GM18499 (cell line): ENCODE data around the gene FANCI.
A peak's percentile ranks its signal among the peaks of the same experiment; 100 is the strongest.

Source experiments
- ATAC-seq: cut with Tn5 transposase; IDR thresholded peaks from one replicate; pipeline ENCODE4 v1.9.1; 2021; ENCODE audit warnings: moderate number of reproducible peaks; ENCODE audit not compliant: insufficient read depth, unreplicated experiment

FANCI gene

DNA sequence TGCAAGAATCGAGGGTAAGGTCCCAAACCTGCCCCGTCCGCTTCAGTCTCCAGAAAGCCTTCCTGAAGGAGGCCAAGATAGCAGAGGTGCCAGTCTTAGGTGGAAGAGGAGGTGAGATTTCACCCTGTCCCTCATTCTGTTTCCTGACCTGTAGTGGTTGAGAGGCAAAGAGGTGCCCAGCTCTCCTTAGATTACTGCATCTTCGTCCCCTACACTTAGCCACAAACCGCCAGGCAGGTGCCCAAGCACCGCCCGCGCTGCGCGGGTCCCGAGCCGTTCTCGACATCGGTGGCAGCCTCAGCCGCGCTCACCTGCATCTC lies 114.6 kb downstream of the FANCI start:
- ATAC-seq, result no peak

DNA sequence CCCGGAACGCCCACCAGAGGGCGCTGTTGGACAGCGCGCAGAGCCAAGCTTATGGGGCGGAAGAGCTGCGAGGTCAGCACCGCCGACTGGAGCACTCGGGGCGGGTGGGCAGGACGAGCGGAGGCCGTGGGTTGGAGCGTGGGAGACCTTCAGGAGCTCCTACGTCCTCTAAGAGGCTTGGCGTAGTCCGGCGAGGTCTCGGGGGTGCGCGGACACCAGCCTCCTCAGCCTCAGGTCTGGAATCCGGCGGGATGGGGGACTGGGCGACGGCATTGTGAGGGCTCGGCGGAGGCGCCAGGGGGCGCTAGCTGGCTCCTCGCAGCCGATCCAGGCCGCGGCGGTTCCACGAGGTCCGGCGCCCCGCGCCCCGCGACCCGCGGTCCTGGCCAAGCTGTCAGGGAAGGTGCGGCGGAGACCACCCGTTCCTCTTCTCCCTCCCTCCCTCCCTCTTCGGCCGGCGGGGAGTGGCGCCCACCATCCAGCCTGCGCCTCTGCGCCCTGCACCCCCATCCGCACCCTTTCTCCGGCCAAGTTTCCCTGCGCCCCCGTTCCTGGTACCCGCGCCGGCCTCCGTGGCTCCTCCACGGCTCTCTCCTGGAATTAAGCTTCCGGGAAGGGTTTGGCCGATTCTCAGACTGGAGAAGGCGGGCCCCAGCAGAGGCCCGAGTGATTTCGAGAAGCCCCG lies 115.1 kb downstream of the FANCI start:
- peak; percentile 81 for ATAC-seq

DNA sequence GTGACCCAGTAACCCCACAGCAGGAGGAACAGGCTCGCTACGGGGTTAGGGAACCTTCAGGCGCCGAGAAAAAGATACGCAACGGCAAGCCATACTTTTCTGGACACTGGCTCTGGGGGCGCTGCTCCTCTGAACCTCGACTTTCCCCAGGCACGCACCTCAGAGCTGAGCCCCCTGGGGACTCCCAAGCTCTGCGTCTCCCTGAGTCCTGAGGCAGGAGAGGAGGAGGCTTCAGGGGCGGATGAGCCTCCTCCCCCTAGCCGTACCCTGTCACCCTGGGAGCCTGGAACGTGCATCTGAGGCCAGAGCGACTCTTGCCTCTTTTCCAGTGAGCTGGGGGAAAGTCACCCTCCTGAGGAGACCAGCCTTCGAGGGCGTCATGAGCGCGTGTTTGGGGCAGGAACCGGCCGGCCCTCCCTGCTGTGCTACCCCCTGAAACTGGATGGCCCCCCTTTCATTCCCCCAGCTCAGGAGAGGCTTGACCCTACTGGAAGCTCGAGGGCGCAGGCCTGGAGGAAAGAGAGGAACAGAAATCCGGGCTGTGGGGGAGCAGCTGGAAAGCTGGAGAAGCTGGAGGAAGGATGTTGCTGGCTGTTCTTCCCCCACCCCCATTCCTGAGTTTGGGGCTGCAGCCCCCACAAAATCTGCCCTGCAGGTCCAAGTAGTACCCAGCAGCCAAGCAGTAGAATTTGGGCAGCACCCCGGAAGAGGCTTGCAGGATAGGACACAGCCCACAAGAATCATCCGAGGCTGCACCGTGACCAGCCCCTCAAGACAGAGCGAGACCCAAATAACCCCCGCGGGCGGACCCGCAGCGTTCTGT lies 115.9 kb downstream of the FANCI start:
- ATAC-seq, result no peak

DNA sequence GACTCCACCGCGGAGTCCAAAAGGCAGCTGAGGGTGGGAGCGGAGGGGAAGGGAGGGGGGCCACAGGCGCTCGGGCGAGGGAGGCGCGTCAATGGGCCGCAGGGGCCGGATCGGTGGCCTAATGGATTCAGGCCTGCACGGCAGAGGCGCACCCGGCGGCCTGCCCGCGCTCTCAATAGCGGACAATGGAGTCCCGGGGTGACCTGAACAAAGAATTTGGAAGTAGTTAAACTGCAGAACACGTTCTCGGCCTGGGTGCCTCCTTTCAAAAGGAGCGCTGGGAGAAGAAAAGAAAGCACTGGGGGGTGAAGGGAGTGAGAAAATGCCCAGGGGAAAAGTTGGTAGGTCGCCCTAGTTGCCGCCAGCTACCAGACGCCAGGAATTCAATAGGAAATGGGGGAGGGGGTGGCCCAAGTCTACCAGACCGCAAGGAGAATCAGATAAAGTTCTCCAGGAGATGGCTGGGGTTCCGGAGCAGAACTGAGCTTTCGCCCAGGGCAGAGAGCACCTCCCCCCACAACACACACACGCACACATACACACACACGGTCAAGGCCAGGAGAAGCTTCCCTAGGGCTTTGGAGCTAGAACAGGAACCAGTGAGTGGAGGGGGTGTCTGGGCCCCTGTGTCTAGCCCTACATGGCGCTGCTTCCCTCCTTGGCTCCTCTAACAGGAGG lies 116.7 kb downstream of the FANCI start:
- no peak for ATAC-seq

DNA sequence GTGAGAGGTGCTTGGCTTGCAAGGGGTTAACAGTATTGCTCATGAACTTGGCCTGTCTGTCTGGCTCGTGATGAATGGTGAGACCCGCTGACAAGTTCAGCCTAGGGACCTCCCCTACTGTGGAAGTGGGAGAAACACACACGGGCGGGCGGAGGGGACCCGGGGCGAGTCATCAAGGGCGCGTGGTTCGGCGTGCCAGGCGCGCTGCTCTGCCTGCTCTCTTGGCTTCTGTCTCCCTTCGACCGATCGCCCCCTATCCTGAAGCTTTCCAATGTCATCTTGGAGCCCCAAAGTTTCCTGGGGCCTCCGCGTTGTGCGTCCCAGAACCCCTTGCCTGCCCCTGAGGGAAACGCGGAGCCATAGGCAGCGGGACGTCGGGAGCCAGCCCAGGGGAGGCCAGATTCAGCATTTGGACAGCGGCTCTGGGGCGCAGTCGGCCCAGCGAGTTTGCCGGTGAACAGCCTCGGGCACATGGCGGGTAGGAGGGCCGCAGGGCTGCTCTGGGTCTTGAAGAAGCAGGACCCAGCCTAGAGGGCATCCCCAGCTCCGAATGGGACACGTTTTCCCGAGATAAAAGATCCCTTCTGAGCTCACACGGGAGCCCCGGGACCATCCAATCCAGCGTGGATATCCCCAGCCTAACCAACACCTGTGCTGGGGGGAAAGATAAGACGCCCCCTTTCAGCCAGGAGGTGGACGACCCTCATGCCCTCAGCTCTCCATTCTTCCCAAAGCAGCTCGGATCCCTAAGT lies 117.8 kb downstream of the FANCI start:
- no peak for ATAC-seq

DNA sequence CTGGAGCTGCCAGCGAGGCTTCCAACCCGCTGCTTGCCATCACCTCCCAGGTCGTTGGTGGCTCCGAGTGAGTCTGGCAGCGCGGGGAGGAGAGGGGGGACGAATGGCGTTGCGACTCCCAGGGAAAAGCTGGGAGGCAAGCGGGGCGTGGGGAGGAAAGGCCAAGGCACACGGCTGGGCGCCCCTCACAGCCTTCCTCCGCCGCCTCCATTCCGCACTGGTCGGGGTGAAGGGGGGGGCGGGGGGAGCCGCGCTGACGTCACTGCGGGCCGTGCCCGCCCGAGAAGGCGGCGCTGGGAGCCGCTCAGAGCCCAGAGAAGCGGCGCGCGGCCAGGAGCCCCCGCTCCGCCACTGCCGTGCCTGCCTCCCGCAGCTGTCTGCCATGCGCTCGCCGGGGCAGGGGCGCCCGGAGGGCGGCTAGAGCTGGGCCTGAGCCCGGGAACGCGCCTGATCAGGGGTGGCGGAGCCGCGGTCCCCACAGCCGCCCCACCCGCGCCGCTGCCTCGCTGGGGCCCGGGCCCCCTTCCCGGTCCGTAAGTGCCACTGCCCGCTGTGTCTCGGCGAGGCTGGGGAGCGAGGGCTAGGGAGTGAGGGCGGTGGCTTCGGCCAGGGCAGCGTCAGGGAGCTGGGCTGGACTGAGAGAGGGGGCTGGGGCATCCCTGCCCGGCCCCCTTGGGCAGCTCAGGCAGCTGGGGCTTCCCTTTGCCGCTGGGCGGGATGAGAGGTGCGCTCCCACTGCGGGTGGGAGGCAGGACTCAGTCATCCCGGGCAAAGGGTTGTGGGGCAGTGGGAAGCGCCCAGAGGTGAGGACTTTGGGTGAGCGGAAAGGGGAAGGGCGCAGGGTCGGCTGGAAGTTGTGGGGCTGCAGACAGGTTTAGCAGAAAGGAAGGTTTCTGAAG lies 118.7 kb downstream of the FANCI start:
- no peak for ATAC-seq

DNA sequence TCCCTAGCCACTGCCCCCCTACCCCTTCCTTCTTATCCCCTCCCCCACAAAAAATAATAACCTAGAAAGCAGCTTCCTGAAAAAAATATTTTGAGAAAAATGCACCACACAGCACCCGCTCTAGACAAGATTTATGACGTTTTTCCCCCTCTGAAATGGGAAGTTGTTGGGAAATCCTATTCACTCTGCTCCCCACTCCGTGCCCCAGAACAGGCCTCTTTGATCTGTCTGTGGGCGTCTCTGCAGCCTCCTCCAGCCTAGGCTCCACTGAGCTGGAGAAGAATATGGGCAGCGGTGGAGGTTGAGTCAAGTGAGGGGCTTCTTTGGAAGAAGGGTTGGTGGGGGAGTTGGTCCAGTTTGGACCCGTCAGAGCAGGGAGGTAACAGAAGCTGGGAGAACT lies 119.4 kb downstream of the FANCI start:
- no peak for ATAC-seq

DNA sequence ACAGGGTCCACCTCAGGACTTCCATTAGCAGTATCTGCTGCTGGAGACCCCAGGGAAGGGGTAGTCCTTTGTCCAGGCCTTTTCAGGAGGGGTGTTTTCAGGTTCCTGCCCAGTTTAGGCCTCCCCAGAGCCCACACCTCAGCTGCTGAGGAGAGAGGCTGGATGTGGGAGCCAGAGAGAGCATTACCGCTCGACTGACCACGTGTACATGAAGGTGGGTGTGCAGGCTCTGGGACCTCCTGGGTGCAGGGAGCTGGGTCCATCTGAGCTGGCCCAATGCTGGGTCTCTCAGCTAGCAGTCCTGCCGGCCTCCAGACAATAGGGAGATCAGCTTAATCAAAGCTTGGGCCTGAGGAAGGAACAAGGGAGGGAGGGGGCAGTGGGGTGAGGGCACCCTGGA lies 120.0 kb downstream of the FANCI start:
- no peak for ATAC-seq

DNA sequence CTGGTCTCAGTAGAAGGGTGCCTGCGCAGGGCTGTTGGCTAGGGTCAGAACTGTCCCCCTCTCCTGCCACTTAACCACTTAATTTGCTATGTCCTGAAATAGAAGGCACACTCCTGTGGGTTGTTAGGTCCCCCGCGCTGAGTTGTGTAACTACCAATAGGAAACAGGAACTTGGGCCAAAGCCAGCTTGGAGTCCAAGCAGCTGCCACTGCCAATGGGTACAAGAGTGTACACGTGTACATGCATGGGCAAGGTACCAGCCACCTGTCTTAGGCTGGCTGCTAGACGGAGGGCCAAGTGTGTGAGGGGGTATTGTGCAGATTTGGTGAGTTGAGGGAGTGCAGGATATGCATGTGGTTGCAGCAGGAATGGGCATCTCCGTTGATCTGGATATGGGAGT lies 120.6 kb downstream of the FANCI start:
- ATAC-seq, result no peak

DNA sequence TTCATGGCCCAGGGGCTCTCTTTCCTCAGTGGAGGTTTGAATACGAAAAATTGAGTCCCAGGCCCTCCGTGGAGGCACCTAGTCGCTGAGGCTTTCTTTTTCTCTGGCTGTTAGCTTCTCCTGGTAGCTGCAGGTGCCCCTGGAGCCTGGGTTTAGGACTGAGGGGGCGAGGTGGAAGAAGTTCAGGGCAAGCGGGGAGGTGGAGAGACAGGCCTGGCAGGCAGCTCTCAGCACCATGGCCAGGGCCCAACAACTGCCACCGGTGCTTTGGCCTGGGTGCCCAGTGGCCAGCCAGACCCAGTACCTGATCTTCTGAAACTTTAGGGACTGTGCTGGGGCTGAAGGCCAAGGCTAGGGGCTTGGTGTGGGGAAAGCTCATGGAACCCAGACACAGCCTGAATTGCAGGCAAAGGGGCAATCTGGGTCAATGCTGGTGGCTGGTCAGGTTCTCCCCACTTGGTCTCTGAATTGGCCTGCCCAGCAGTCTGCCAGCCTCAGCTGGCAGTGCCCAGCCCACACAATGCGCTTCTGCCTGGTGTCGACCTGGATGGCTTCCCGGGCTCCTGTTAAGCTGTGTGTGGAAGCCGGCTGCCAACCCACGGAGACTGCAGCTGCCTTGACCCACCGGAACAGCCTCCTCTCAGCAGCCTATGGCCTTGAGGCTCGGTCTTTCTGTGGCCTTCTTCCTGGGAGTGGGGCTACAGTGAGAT lies 121.1 kb downstream of the FANCI start:
- ATAC-seq, result no peak

DNA sequence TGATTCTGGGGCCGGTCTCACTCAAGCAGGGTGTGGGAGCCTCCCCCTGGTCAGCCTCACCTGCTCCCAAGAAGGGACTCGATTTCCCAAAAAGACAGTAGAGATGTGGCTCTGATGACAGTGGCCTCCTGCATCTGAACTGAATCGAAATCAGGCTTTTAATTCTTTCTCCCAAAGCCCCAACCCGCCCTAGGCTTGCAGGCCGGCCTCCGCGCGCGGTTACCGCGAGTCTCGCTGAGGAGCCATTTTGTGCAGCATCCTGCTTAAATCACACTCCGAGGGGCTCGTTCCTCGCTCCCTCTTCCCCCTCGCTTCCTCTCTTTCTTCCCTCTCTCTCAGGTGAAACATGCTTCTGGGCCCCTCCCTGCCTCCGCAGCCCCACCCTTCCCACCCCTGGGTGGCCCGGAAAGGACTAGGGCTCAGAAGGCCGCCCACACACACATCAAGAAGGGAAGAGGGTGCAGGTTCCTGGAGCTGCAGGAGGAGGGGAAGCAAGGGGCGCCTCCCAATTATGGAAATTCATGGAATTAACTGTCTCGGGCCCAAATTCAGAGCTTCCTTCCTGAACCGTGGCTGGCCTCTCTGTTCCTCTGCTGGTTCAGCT lies 121.8 kb downstream of the FANCI start:
- ATAC-seq, result no peak
